Stimulated activated CD4-positive, alpha-beta T cell treated with anti-CD3 and anti-CD28 coated beads, Interleukin-4, amount 100 ng/mL, for 48 hours (primary cell): ENCODE data around the gene PSMA3.
"Not testable (repeated sequence)": the region's sequence is repeated elsewhere in the genome, so short reads cannot be mapped to it uniquely, and the experiment has no call there.

Experiments used
- DNase-seq, 2 donors: peaks; one replicate each; pipeline ENCODE4 v3.0.0-alpha.2; 2020; ENCODE audit warnings: low read depth in 2 of 2

PSMA3 gene

GRCh38 chr14:58244556-58245387 is at the start of gene PSMA3:
PSMA3 (plus strand) TSS chr14:58244843; CDS start chr14:58244921, 78 bp downstream.
- peak; percentile 94 to 97 for DNase-seq

GRCh38 chr14:58196198-58196597 is 48.4 kb upstream of the PSMA3 start:
- DNase-seq = no peak

DNA sequence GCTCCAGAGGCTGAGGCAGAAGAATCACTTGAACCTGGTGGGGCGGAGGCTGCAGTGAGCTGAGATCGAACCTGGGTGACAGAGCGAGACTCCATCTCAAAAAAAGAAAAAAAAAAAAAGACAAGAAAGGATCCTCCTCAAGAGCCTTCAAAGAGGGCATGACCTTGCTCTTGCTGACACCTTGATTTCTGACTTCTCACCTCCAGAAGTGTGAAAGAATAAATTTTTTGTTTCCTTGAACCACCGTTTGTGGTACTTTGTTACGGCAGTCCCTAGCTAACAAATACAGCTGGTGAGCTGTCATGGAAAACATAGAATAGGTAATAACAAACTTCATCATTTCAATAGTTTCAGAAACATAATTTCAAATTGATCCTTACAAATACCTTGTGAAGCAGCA is 46.6 kb upstream of the PSMA3 start:
- DNase-seq = no peak

DNA sequence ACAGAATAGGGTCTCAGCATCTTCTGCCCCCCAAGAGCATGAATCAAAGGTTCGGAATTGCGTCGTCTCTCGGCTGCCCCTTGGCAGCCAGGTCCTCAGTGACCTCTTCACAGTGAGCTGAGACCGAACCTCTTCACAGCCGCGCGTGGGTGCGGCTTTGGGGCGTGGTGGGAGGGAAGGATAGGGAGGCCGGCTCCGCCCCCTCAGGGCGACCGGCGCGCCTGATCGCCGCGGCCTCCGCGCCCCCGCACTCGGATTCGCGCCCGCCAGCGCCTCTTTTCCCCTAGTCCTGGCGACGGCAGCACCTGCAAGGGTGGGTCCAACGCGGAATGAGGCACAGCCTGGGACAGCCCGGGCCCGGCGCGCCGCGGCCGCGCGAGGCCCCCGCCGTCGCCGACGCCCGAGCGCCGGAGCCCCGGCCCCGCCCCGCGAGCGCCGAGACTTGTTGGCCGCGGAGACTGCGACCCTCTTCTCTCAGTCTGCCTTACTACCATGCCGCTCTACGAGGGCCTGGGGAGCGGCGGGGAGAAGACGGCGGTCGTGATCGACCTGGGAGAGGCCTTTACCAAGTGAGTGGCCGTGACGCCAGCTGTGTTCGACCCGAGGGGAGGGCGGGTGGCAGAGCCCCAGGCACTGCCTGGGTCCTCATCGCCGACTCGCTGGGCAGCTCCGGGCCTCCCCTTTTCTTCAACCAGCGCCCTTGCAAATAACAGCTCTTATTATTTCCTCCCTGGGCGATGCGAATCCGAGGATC is 44.7 kb upstream of the PSMA3 start, which contains the start of gene ACTR10:
Gene ACTR10 (plus strand): TSS at position 424 of the 754 bp plus-strand sequence. CDS start 69 bp downstream, at position 493.
- DNase-seq = peak; percentile 82 to 85

DNA sequence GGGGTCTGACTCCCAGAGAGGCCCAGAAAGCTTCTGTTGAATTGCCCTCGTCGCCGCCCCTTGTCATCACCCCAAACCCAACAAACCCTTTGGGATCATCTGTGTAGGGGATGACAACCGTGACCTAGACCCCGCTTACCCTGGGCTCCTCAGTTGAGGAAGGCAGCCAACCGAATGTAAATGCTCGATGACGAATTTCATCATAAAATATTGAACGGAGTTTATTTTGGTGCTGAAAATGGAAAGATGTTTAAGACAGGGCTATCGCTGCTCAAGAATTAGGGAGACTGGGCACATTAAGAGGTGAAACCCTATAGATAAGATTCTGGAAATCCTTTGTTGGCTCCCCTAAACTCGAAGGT is 44.2 kb upstream of the PSMA3 start:
- DNase-seq = no peak

DNA sequence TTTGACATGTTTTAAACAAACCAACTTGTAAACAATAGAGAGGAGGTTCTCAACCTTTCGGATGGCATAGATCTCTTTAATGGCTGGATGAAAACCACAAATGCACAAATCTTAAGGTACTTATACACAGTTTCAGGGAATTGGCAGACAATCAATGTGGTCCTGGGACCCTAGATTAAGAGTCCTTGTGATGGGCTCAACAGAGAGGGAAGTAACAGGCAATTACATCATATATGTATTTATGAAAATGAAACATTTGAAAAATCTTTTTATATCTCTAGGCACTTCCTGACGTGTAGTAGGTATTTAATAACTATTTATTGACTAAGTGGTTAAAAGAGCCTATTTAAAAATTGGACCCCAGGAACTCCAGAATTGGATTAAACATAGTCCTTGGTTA is 43.8 kb upstream of the PSMA3 start:
- no peak for DNase-seq

- no peak for DNase-seq
Observed at GRCh38 chr14:58213176-58213575, 31.5 kb upstream of the PSMA3 start.

DNA sequence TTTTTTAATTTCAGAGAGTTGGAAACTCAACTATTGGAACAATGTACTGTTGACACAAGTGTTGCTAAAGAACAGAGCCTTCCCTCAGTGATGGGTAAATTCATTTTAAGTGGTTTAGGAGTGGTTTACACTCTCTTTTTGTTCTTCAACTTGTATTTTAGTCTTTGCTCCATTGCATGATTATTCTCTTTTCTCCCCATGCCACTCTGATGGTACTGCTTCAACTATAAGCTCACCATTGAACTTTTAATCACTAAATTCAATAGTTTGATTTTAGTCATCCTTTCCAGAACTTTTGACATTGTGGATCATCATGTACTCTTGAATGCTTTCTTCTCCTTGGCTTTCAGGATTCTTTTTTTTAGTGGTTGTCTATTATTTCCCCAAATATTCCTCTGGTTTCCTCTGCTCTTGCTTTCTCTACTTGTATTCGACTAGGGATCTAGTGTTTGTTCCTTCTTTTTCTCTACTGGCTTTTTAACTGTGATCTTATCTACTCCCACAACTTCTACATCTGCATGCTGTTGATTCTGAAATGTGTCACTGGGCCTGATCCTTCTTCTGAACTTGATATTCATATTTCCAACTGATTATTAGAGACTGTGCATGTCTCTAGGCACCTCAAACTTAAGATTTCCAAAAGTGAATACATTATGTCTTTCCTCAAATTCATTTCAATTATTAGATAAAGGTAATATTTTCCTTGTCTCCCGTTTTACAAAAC is 29.3 kb upstream of the PSMA3 start:
- DNase-seq = no peak

DNA sequence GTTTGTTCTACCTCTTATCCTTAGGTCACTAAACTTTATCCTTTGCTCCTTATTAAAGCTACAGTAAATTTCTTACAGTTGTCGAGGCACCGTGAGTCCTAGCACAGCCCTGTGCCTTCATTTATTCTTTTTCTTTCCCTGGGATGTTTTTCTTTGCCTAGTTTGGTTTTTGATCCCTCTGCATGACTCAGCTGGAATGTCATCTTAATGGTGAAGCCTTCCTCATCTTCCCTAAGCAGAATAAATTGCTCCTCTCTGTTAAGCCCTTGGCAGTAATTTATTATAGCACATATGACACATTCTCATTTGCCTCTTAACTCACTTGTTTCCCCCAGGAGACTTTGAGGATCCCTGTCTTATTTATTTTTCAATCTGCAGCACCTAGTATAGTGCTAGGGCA is 28.1 kb upstream of the PSMA3 start:
- no peak for DNase-seq

GRCh38 chr14:58227096-58227819 is 17.4 kb upstream of the PSMA3 start:
- DNase-seq = no peak

DNA sequence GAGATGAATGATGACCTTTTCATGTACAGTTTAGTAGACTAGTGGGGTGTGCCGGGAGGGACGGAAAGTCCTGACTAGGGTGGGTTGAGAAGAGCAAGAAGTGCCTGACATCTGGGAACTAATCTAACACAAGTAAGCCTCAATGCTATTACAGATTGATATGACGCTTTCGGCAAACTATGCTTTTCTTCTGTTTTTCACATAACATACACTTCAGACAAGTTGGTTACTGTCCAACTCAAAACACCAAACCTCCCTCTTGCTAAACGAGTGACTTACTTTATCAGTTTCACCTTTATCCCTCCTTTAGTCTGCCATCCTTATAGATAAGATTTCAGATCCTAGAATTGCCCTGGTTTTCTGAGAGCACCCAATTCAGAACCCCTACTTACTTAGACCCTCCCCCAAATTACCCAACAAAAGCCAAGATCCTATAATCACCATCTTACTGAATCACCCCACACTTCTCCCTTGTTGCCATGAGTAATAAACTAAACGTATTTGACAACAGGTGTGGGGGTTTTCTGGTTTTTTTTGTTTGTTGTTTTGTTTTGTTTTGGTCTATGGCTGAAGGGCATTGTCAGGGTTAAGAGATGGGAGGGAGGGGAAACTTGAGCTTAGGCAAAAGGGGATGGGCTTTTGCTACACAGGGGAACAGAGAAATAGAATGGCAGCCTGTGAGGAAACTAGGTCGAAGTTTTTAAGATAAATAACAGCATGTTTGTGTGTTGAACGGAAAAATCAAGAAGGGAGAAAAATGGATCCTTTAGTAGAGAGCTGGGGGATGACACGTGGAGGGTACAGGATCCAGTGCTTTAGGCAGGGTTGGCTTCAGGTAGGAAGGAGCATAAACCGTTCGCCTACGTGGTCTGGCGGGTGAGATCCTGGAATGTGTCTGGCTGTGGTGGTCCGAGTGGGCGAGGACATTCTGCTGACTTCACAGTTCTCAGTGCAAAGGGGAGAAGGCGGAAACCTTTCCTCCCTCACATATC is 6.1 kb upstream of the PSMA3 start:
- DNase-seq = no peak

- DNase-seq = peak; percentile 63 to 85
Observed at GRCh38 chr14:58239244-58240195, 5.1 kb upstream of the PSMA3 start.

GRCh38 chr14:58243790-58244555 is 670 bp upstream of the PSMA3 start:
- no peak for DNase-seq

DNA sequence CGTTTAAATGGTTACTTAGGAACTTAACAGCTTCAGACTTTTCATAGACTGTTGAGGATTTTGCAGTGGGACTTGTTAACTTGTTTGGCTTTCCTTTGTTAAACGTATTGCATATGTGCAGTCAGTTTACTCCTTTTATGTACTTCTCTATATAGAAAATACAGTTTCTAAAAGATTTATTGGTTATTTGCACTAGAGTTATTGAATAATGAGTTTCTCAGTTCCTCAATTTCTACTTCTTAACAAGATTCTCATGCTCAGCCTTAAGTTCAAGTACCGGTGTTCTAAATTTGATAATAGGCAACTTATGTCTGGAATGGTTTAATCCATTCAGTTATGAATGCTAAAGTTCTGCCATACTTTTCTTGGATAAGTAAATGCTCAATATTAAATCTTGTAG is 919 bp downstream of the PSMA3 start:
- no peak for DNase-seq

DNA sequence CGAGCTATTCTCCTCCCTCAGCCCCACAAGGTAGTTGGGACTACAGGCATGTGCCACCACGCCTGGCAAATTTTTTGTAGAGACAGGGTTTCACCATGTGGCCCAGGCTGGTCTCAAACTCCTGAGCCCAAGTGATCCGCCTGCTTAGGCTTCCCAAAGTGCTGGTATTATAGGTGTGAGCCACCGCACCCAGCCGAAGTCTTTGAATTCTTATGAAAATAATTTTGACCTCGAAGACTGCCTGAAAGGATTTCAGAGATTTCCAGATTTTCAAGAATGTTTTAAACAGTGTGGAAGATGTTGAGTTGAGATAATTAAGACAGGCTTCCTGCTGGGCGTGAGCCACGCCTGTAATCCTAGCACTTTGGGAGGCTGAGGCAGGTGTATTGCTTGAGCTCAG is 5.0 kb downstream of the PSMA3 start:
- no peak for DNase-seq

DNA sequence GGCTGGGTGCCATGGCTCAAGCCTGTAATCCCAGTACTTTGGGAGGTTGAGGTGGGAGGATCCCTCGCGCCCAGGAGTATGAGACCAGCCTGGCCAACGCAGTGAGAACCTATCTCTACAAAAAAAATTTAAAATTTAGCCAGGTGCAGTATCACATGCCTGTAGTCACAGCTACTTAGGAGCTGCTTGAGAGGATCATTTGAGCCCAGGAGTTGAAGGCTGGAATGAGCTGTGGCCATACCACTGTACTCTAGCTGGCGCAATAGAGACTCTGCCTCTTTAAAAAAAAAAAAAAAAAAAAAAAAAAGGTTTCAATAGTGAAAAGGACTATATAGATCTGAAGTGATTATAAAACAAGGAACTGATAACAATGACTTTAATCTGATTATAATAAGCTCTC is 13.5 kb downstream of the PSMA3 start:
- DNase-seq = no peak

GRCh38 chr14:58262005-58262404 is 17.4 kb downstream of the PSMA3 start:
- DNase-seq = not testable (repeated sequence)

GRCh38 chr14:58265401-58265800 is 20.8 kb downstream of the PSMA3 start:
- no peak for DNase-seq

- no peak for DNase-seq
Observed at GRCh38 chr14:58270628-58271027, 26.0 kb downstream of the PSMA3 start.
